IMR-90 (cell line): Measurements from ENCODE around the gene MAML3. TPM values are rescaled to one million over a fixed set of nuclear protein-coding genes. Genes with fewer than 3 reads are reported as not detected.

Experiments used
- ATAC-seq: fragments of 200-7000 bp; cut with Tn5 transposase; 2 replicates; pipeline ENCODE4 v1.9.1; 2020; ENCODE audit warnings: low read depth, mild to moderate bottlenecking, moderate library complexity
- BruUV-seq: library from RNA; stranded (reverse); fragments of 400-500 nt; replicated peaks from 2 replicates; lab custom pipeline; 2021; lab: Mats Ljungman, UMichigan
- CTCF ChIA-PET: fragments of 300-600 bp; formaldehyde crosslinking; extraction: SDS; loops from one replicate; lab custom pipeline; 2021; ENCODE audit warnings: antibody characterized with exemption; lab: Yijun Ruan, JAX
- POLR2A ChIA-PET: fragments of 300-600 bp; sonication (Branson Sonifier 250); formaldehyde crosslinking; loops from one replicate; lab custom pipeline; 2022; ENCODE audit warnings: antibody characterized with exemption; ENCODE audit not compliant: unreplicated experiment; lab: Charles Lee
- DNase-seq: peaks from one replicate; pipeline ENCODE4 v3.0.0; 2013
- H2AFZ ChIP-seq: replicated peaks from 2 replicates; pipeline ENCODE3; 2013; ENCODE audit warnings: low read length, mild to moderate bottlenecking; ENCODE audit not compliant: poor library complexity
- H2AK5ac ChIP-seq: 2 replicates; pipeline ENCODE4 v1.6.1; 2013; ENCODE audit warnings: low read depth, low read length, inconsistent platforms
- H2AK9ac ChIP-seq: replicated peaks from 2 replicates; pipeline ENCODE3; 2013; ENCODE audit warnings: mild to moderate bottlenecking, low read depth, low read length, moderate library complexity; ENCODE audit not compliant: poor library complexity
- H2BK120ac ChIP-seq: 2 replicates; pipeline ENCODE4 v1.6.1; 2013; ENCODE audit warnings: low read depth, low read length, inconsistent platforms
- H2BK15ac ChIP-seq: 3 replicates; pipeline ENCODE4 v1.6.1; 2013; ENCODE audit warnings: low read depth, low read length, inconsistent platforms
- H2BK20ac ChIP-seq: 2 replicates; pipeline ENCODE4 v1.6.1; 2013; ENCODE audit warnings: low read depth, mild to moderate bottlenecking, inconsistent platforms, low read length, moderate library complexity
- H2BK5ac ChIP-seq: 2 replicates; pipeline ENCODE4 v1.6.1; 2013; ENCODE audit warnings: mild to moderate bottlenecking, low read depth, low read length, inconsistent platforms; ENCODE audit not compliant: poor library complexity, severe bottlenecking
- H3K14ac ChIP-seq: replicated peaks from 2 replicates; pipeline ENCODE4 v1.6.1; 2013; ENCODE audit warnings: low read depth, low read length, inconsistent platforms
- H3K18ac ChIP-seq: 2 replicates; pipeline ENCODE4 v1.6.1; 2013; ENCODE audit warnings: low read depth, low read length, control low read depth
- H3K23ac ChIP-seq: 2 replicates; pipeline ENCODE4 v1.6.1; 2013; ENCODE audit warnings: low read depth, low read length, inconsistent platforms
- H3K27ac ChIP-seq: 2 replicates; pipeline ENCODE4 v1.5.1; 2013; ENCODE audit warnings: mild to moderate bottlenecking, control low read depth, low read length; ENCODE audit not compliant: insufficient read depth
- H3K27me3 ChIP-seq: 2 replicates; pipeline ENCODE4 v1.6.1; 2013; ENCODE audit warnings: low read length; ENCODE audit not compliant: control insufficient read depth, insufficient read depth
- H3K36me3 ChIP-seq: 2 replicates; pipeline ENCODE4 v1.6.1; 2013; ENCODE audit warnings: low read length, mixed read lengths; ENCODE audit not compliant: control insufficient read depth, insufficient read depth
- H3K4ac ChIP-seq: 2 replicates; pipeline ENCODE4 v1.6.1; 2013; ENCODE audit warnings: low read depth, low read length, inconsistent platforms
- H3K4me1 ChIP-seq: 2 replicates; pipeline ENCODE4 v1.6.1; 2013; ENCODE audit warnings: low read length, mixed read lengths; ENCODE audit not compliant: control insufficient read depth, insufficient read depth
- H3K4me2 ChIP-seq: 2 replicates; pipeline ENCODE4 v1.6.1; 2013; ENCODE audit warnings: low read depth, mild to moderate bottlenecking, control low read depth, low read length, moderate library complexity
- H3K4me3 ChIP-seq: 2 replicates; pipeline ENCODE4 v1.5.1; 2013; ENCODE audit warnings: low read depth, mild to moderate bottlenecking, control low read depth, low read length, moderate library complexity; ENCODE audit not compliant: insufficient read depth
- H3K56ac ChIP-seq: 2 replicates; pipeline ENCODE4 v1.6.1; 2013; ENCODE audit warnings: low read length, inconsistent platforms; ENCODE audit not compliant: insufficient read depth; ENCODE audit errors: extremely low read depth
- H3K79me1 ChIP-seq, 2 experiments: 2 replicates each; pipeline ENCODE4 v1.6.1; 2013; ENCODE audit warnings: low read length in 2 of 2, inconsistent platforms in 1 of 2, low read depth in 1 of 2
- H3K9ac ChIP-seq: 2 replicates; pipeline ENCODE4 v1.6.1; 2013; ENCODE audit warnings: low read depth, low read length, control low read depth
- H3K9me1 ChIP-seq: 2 replicates; pipeline ENCODE4 v1.6.1; 2013; ENCODE audit warnings: low read length, inconsistent platforms; ENCODE audit not compliant: insufficient read depth
- H3K9me3 ChIP-seq: 2 replicates; pipeline ENCODE4 v1.6.1; 2013; ENCODE audit warnings: low read length; ENCODE audit not compliant: control insufficient read depth, insufficient read depth
- H4K20me1 ChIP-seq: 2 replicates; pipeline ENCODE4 v1.6.1; 2013; ENCODE audit warnings: low read length, inconsistent platforms; ENCODE audit not compliant: insufficient read depth
- H4K5ac ChIP-seq: 2 replicates; pipeline ENCODE4 v1.6.1; 2013; ENCODE audit warnings: mild to moderate bottlenecking, low read depth, low read length, control low read depth
- H4K8ac ChIP-seq, 2 experiments: 2 replicates each; pipeline ENCODE4 v1.6.1; 2013; ENCODE audit warnings: low read depth in 2 of 2, low read length in 2 of 2, control low read depth in 1 of 2, inconsistent platforms in 1 of 2
- H4K91ac ChIP-seq: 2 replicates; pipeline ENCODE4 v1.6.1; 2013; ENCODE audit warnings: low read depth, low read length, inconsistent platforms; ENCODE audit not compliant: insufficient read depth
- MXI1 ChIP-seq: IDR thresholded peaks from 2 replicates; pipeline ENCODE4 v1.6.1; 2012; ENCODE audit warnings: low read depth, mild to moderate bottlenecking, low read length, moderate library complexity, borderline replicate concordance
- USF2 ChIP-seq: fragments of 150-350 bp; IDR thresholded peaks from 2 replicates; pipeline ENCODE4 v1.6.1; 2017; ENCODE audit warnings: mild to moderate bottlenecking, antibody characterized with exemption, low read length, low read depth
- WGBS, 2 experiments: methylation state at CpG; one replicate each; pipeline versions ENCODE4 v1.1.5 to v1.1.7; 2013; ENCODE audit warnings: missing lambda C conversion rate in 2 of 2; ENCODE audit not compliant: insufficient read length in 1 of 2; ENCODE audit errors: extremely low coverage in 2 of 2; 5-methylcytosine and 5-hydroxymethylcytosine counted together
- dilution Hi-C: fragments of 300-500 bp; cut with HindIII; formaldehyde crosslinking; loops from one replicate; pipeline ENCODE4 v1.14.3; 2018; ENCODE audit warnings: low sequenced_read_pairs; ENCODE audit not compliant: unreplicated experiment
- in situ Hi-C: fragments of 300-500 bp; cut with MboI; formaldehyde crosslinking; loops from 3 replicates; pipeline ENCODE4 v1.14.3; 2019; ENCODE audit warnings: low sequenced_read_pairs, inconsistent platforms, mixed read lengths
- intact Hi-C: fragments of 100-400 bp; cut with micrococcal nuclease; formaldehyde crosslinking; loops from 2 replicates; pipeline ENCODE4 v1.10.0; 2022
- polyA plus RNA-seq, 3 experiments: library from polyadenylated mRNA; depleted of rRNA; stranded (reverse); fragments of >200 nt; gene quantifications; 2 replicates each; pipeline ENCODE4 v1.2.3, GENCODE V29; 2012; ENCODE audit warnings: low replicate concordance in 1 of 3
- total RNA-seq: library from RNA; depleted of rRNA; stranded (reverse); fragments of >200 nt; gene quantifications from 2 replicates; pipeline ENCODE4 v1.2.3, GENCODE V29; 2012

The MAML3 gene
- total and polyA plus RNA-seq, 2 of the 4 experiments (the other 2 are of a cell fraction), result 0.90 to 1.7 TPM

GRCh38 chr4:139823746-139824145 is 330.2 kb downstream of the MAML3 start:
- Histone ChIP-seq H2BK15ac (no peak overlapping the region), H3K27ac (no peak overlapping the region), H4K8ac (no peak overlapping the region), H3K56ac (no peak overlapping the region), H2AK9ac (no peak overlapping the region), H2BK5ac (no peak overlapping the region), H3K9me1 (no peaks in the 10 kb centered on the region), H2BK20ac (no peak overlapping the region), H2AFZ (no peak overlapping the region), H3K23ac (no peak overlapping the region), H3K79me1 (no peaks in the 10 kb centered on the region), H4K91ac (no peak overlapping the region), H3K4me2 (no peak overlapping the region), H3K4me1 (no peaks in the 10 kb centered on the region), H3K14ac (no peak overlapping the region), H4K5ac (no peak overlapping the region), H3K4me3 (no peak overlapping the region), H3K4ac (no peak overlapping the region), H3K18ac (no peak overlapping the region), H4K20me1 (no peaks in the 10 kb centered on the region), H2AK5ac (no peak overlapping the region), H2BK120ac (no peak overlapping the region), H3K36me3 (no peaks in the 10 kb centered on the region), H3K9me3 (no peaks in the 10 kb centered on the region), H3K27me3 (no peaks in the 10 kb centered on the region), H3K9ac (no peak overlapping the region)
- ATAC-seq (no peak), DNase-seq (no peak)
- WGBS, 2 experiments, result no CpG with 5 or more reads among the region's 5 CpGs
- TF ChIP-seq USF2, result no peak
- TF ChIP-seq MXI1, result no peak
- BruUV-seq, result no TSS peak
- in situ Hi-C loops (no loop called here), intact Hi-C loops (no loop called here), dilution Hi-C loops (no loop called here)
- ChIA-PET CTCF (interaction anchor here (1.0 kb wide), 1 partner anchor 24 kb away, joined by 3 read pairs; no protein-coding TSS in a partner anchor), POLR2A (no interaction called here)
